DOHH2 (cell line): ENCODE results near the gene TOM1.

ENCODE experiments used
- H3F3A ChIP-seq: fragments of 200-600 bp; sonication (generic), shearing (Covaris generic); 2 replicates; pipeline ENCODE4 v1.6.0; 2016; ENCODE audit warnings: antibody characterized with exemption, mild to moderate bottlenecking; ENCODE audit not compliant: control insufficient read depth, insufficient read depth
- H3K27ac ChIP-seq: fragments of 200-600 bp; sonication (generic); 2 replicates; pipeline ENCODE4 v1.5.1; 2014; ENCODE audit warnings: low read depth, mild to moderate bottlenecking, low read length, moderate library complexity
- H3K27me3 ChIP-seq: fragments of 200-600 bp; sonication (generic); 2 replicates; pipeline ENCODE4 v1.6.1; 2014; ENCODE audit warnings: mild to moderate bottlenecking, low read length, mixed read lengths; ENCODE audit not compliant: control insufficient read depth
- H3K36me3 ChIP-seq: fragments of 200-600 bp; sonication (generic); 2 replicates; pipeline ENCODE4 v1.6.1; 2014; ENCODE audit warnings: mild to moderate bottlenecking, low read length, moderate library complexity, mixed read lengths; ENCODE audit not compliant: control insufficient read depth
- H3K4me1 ChIP-seq: fragments of 200-600 bp; sonication (generic); 2 replicates; pipeline ENCODE4 v1.6.1; 2014; ENCODE audit warnings: mild to moderate bottlenecking, low read length, mixed read lengths; ENCODE audit not compliant: control insufficient read depth
- H3K4me2 ChIP-seq: fragments of 200-600 bp; sonication (generic); 2 replicates; pipeline ENCODE4 v1.6.0; 2014; ENCODE audit warnings: mild to moderate bottlenecking, low read length, moderate library complexity
- H3K4me3 ChIP-seq: fragments of 200-600 bp; sonication (generic); 2 replicates; pipeline ENCODE4 v1.5.1; 2014; ENCODE audit warnings: mild to moderate bottlenecking, low read length, mixed read lengths
- H3K79me2 ChIP-seq: fragments of 200-600 bp; sonication (generic); 2 replicates; pipeline ENCODE4 v1.6.1; 2014; ENCODE audit warnings: mild to moderate bottlenecking, low read length, mixed read lengths; ENCODE audit not compliant: control insufficient read depth
- H3K9me2 ChIP-seq: fragments of 200-600 bp; sonication (generic); replicated peaks from 2 replicates; pipeline ENCODE4 v1.6.1; 2014; ENCODE audit warnings: mild to moderate bottlenecking, low read length, mixed read lengths; ENCODE audit not compliant: control insufficient read depth
- H3K9me3 ChIP-seq: fragments of 200-600 bp; sonication (generic); 2 replicates; pipeline ENCODE4 v1.6.1; 2014; ENCODE audit warnings: antibody characterized with exemption, low read length, mixed read lengths; ENCODE audit not compliant: control insufficient read depth, insufficient read depth
- H4K20me1 ChIP-seq: fragments of 200-600 bp; sonication (generic); 2 replicates; pipeline ENCODE4 v1.6.0; 2014; ENCODE audit warnings: low read depth, mild to moderate bottlenecking, antibody characterized with exemption, low read length, moderate library complexity; ENCODE audit not compliant: control insufficient read depth, insufficient read depth
- CTCF ChIP-seq: fragments of 200-600 bp; sonication (generic); IDR thresholded peaks from one replicate; pipeline ENCODE4 v1.5.1; 2014; ENCODE audit warnings: antibody characterized with exemption, mild to moderate bottlenecking, low read depth, low read length; ENCODE audit not compliant: poor library complexity, severe bottlenecking
- EZH2phosphoT487 ChIP-seq: fragments of 200-600 bp; sonication (generic); IDR thresholded peaks from 2 replicates; pipeline ENCODE4 v1.6.1; 2017; ENCODE audit warnings: borderline replicate concordance, mild to moderate bottlenecking, antibody characterized with exemption, low read length, moderate library complexity, mixed read lengths

TOM1 gene

GRCh38 chr22:35288116-35288515 lies 11.6 kb upstream of the TOM1 start:
- Histone ChIP-seq H3K9me3 (no peaks in the 10 kb centered on the region), H3K36me3 (peaks cover 88% of the 10 kb centered on the region), H4K20me1 (no peaks in the 10 kb centered on the region), H3K27me3 (no peaks in the 10 kb centered on the region), H3K4me3 (no peak overlapping the region), H3K27ac (no peak overlapping the region), H3K9me2 (no peaks in the 10 kb centered on the region), H3K4me2 (no peak overlapping the region), H3K4me1 (no peaks in the 10 kb centered on the region), H3K79me2 (0 out of 2 replicates have a peak, but pooled peaks cover 1% of the 10 kb centered on the region), H3F3A (peaks cover under 1% of the 10 kb centered on the region; the same call in 1 of the 2 replicates)
- TF ChIP-seq CTCF (no peak), EZH2phosphoT487 (no peak)

- H4K20me1 ChIP-seq, result no peaks in the 10 kb centered on the region
- no peak overlapping the region for H3K27ac ChIP-seq
- peaks cover 23% of the 10 kb centered on the region for H3F3A ChIP-seq
- TF ChIP-seq EZH2phosphoT487 (no peak), CTCF (no peak)
- no peaks in the 10 kb centered on the region for H3K9me3 ChIP-seq
- H3K27me3 ChIP-seq, result no peaks in the 10 kb centered on the region
- H3K4me1 ChIP-seq, result no peaks in the 10 kb centered on the region
- no peaks in the 10 kb centered on the region for H3K9me2 ChIP-seq
- H3K4me2 ChIP-seq, result no peak overlapping the region
- H3K36me3 ChIP-seq, result peaks cover 79% of the 10 kb centered on the region
- no peaks in the 10 kb centered on the region for H3K79me2 ChIP-seq
- no peak overlapping the region for H3K4me3 ChIP-seq
These were observed 6.9 kb upstream of the TOM1 start for GRCh38 chr22:35292786-35293185.

GRCh38 chr22:35296051-35296450 lies 3.6 kb upstream of the TOM1 start:
- Histone ChIP-seq H3K9me2 (no peaks in the 10 kb centered on the region), H3K79me2 (0 out of 2 replicates have a peak, but pooled peaks cover 3% of the 10 kb centered on the region), H3K4me2 (no peak overlapping the region), H3K4me3 (no peak overlapping the region), H3K27me3 (no peaks in the 10 kb centered on the region), H3K4me1 (peaks cover 13% of the 10 kb centered on the region), H3K27ac (no peak overlapping the region), H4K20me1 (no peaks in the 10 kb centered on the region), H3K9me3 (no peaks in the 10 kb centered on the region), H3K36me3 (peaks cover 53% of the 10 kb centered on the region), H3F3A (peaks cover 33% of the 10 kb centered on the region)
- TF ChIP-seq EZH2phosphoT487 (no peak), CTCF (no peak)
